PC-3 (cell line): ENCODE results near the gene FYTTD1. TPM values are rescaled to one million over a fixed set of nuclear protein-coding genes. Genes with fewer than 3 reads are reported as not detected.

Source experiments
- ATAC-seq: fragments of 200-7000 bp; cut with Tn5 transposase; 2 replicates; pipeline ENCODE4 v1.9.1; 2020; ENCODE audit warnings: mild to moderate bottlenecking, moderate library complexity
- Bru-seq: library from RNA; stranded (reverse); fragments of 400-500 nt; gene quantifications from one replicate; lab custom pipeline; 2021; lab: Mats Ljungman, UMichigan
- BruChase-seq, 2 experiments: library from RNA; stranded (reverse); fragments of 400-500 nt; gene quantifications; one replicate each; lab custom pipeline; 2021; lab: Mats Ljungman, UMichigan
- BruUV-seq: library from RNA; stranded (reverse); fragments of 400-500 nt; replicated peaks from 2 replicates; lab custom pipeline; 2021; lab: Mats Ljungman, UMichigan
- CTCF ChIA-PET: fragments of 300-600 bp; sonication (Branson Sonifier 250); formaldehyde crosslinking; loops from one replicate; lab custom pipeline; 2022; ENCODE audit warnings: antibody characterized with exemption; lab: Charles Lee
- POLR2A ChIA-PET: fragments of 300-600 bp; sonication (Branson Sonifier 250); formaldehyde crosslinking; loops from one replicate; lab custom pipeline; 2022; ENCODE audit warnings: antibody characterized with exemption; ENCODE audit not compliant: unreplicated experiment; lab: Charles Lee
- DNase-seq: peaks from one replicate; pipeline ENCODE4 v3.0.0-alpha.2; 2015
- H2AFZ ChIP-seq: fragments of 300-600 bp; sonication (generic); 2 replicates; pipeline ENCODE4 v1.6.0; 2016; ENCODE audit warnings: antibody characterized with exemption, low read length
- H3F3A ChIP-seq: fragments of 300-600 bp; sonication (generic); one replicate; pipeline ENCODE4 v1.6.0; 2017; ENCODE audit warnings: antibody characterized with exemption, low read length, control low read depth, mild to moderate bottlenecking; ENCODE audit not compliant: unreplicated experiment
- H3K27ac ChIP-seq: fragments of 300-600 bp; sonication (generic); 2 replicates; pipeline ENCODE4 v1.5.1; 2016; ENCODE audit warnings: mild to moderate bottlenecking, low read length
- H3K27me3 ChIP-seq: fragments of 300-600 bp; sonication (generic); 2 replicates; pipeline ENCODE4 v1.6.1; 2016; ENCODE audit warnings: low read length, mixed read lengths
- H3K36me3 ChIP-seq: fragments of 300-600 bp; sonication (generic); 2 replicates; pipeline ENCODE4 v1.6.1; 2016; ENCODE audit warnings: low read depth, mixed run types, low read length, mixed read lengths
- H3K4me1 ChIP-seq: fragments of 300-600 bp; sonication (generic); 2 replicates; pipeline ENCODE4 v1.5.1; 2016; ENCODE audit warnings: low read length; ENCODE audit not compliant: insufficient read depth
- H3K4me2 ChIP-seq: fragments of 300-600 bp; sonication (generic); 2 replicates; pipeline ENCODE4 v1.6.0; 2016; ENCODE audit warnings: low read length
- H3K4me3 ChIP-seq: fragments of 300-600 bp; sonication (generic); 2 replicates; pipeline ENCODE4 v1.5.1; 2016; ENCODE audit warnings: mild to moderate bottlenecking, low read length, mixed read lengths
- H3K79me2 ChIP-seq: fragments of 300-600 bp; sonication (generic); 2 replicates; pipeline ENCODE4 v1.6.1; 2017; ENCODE audit warnings: low read length, mixed read lengths
- H3K9ac ChIP-seq: fragments of 300-600 bp; sonication (generic); 2 replicates; pipeline ENCODE4 v1.6.0; 2016; ENCODE audit warnings: mild to moderate bottlenecking, low read length
- H3K9me2 ChIP-seq: fragments of 300-600 bp; sonication (generic); replicated peaks from 2 replicates; pipeline ENCODE4 v1.6.1; 2016; ENCODE audit warnings: mixed run types, low read length, mixed read lengths
- H3K9me3 ChIP-seq: fragments of 300-600 bp; sonication (generic); 2 replicates; pipeline ENCODE4 v1.6.1; 2016; ENCODE audit warnings: low read length, mixed read lengths
- H4K20me1 ChIP-seq: fragments of 300-600 bp; sonication (generic); 2 replicates; pipeline ENCODE4 v1.6.1; 2016; ENCODE audit warnings: low read length, mixed read lengths
- CTCF ChIP-seq: fragments of 300-600 bp; sonication (generic); conservative IDR thresholded peaks from 2 replicates; pipeline ENCODE4 v1.5.1; 2017; ENCODE audit warnings: antibody characterized with exemption, low read depth, mild to moderate bottlenecking, low read length
- EZH2 ChIP-seq: fragments of 300-600 bp; sonication (generic); IDR thresholded peaks from one replicate; pipeline ENCODE4 v1.6.1; 2017; ENCODE audit warnings: antibody characterized with exemption, mild to moderate bottlenecking, low read length; ENCODE audit not compliant: unreplicated experiment
- EZH2phosphoT487 ChIP-seq: fragments of 300-600 bp; sonication (generic); IDR thresholded peaks from 2 replicates; pipeline ENCODE4 v1.6.1; 2018; ENCODE audit warnings: mild to moderate bottlenecking, antibody characterized with exemption, low read length, borderline replicate concordance
- intact Hi-C: fragments of 100-400 bp; cut with micrococcal nuclease; formaldehyde crosslinking; loops from 2 replicates; pipeline ENCODE4 v1.9.0; 2023
- long read RNA-seq: library from polyadenylated mRNA; unstranded; transcript quantifications from one replicate; pipeline ENCODE4 v2.0.0, GENCODE V29; 2021; ENCODE audit not compliant: unreplicated experiment
- total RNA-seq: library from RNA; depleted of rRNA; stranded (reverse); fragments of >200 nt; gene quantifications from 2 replicates; pipeline ENCODE4 v1.2.3, GENCODE V29; 2014; rRNA removed

The FYTTD1 gene
- total RNA-seq, result 54.6 and 85.4 TPM in 2 replicates
- percentile 76 among the genes with signal in this experiment for Bru-seq, nascent RNA
- percentile 93 among the genes with signal in this experiment for BruChase-seq, experiment 1, labeled RNA remaining after a 6-hour chase
- BruChase-seq, experiment 2, labeled RNA remaining after a 2-hour chase, result percentile 86 among the genes with signal in this experiment
- long read RNA-seq, full-length matches to known transcripts, result 177 of 239 reads
- long read RNA-seq, partial matches to known transcripts, result 38 of 239 reads
- long read RNA-seq, other reads (novel, unspliced or antisense), result 24 of 239 reads

GRCh38 chr3:197749601-197750395 lies at the start of gene FYTTD1:
FYTTD1 (plus strand) TSS chr3:197749883; CDS start chr3:197749972, 89 bp downstream.
- Histone ChIP-seq H3K9me3 (no peaks in the 10 kb centered on the region), H3K36me3 (peaks cover 2% of the 10 kb centered on the region; the same call in 1 of the 2 replicates), H3K4me1 (peaks cover 21% of the 10 kb centered on the region), H3K27ac (peak within 1 kb of the TSS; percentile 72), H2AFZ (peak within 1 kb of the TSS; percentile 95), H3K9ac (peak within 1 kb of the TSS; percentile 89), H3K9me2 (no peaks in the 10 kb centered on the region), H4K20me1 (peaks cover 19% of the 10 kb centered on the region; the same call in 1 of the 2 replicates), H3K79me2 (peaks cover 48% of the 10 kb centered on the region), H3K4me3 (peak within 1 kb of the TSS; percentile 74), H3K27me3 (no peaks in the 10 kb centered on the region), H3F3A (no peaks in the 10 kb centered on the region), H3K4me2 (peak within 1 kb of the TSS; percentile 80)
- CTCF ChIA-PET, result no interaction called here
- no TSS peak for BruUV-seq
- POLR2A ChIA-PET, result no interaction called here
- TF ChIP-seq EZH2, result no peak
- TF ChIP-seq EZH2phosphoT487, result no peak
- peak; percentile 40 for TF ChIP-seq CTCF
- ATAC-seq (peak; percentile 85), DNase-seq (peak; percentile 91)
- intact Hi-C loops, result loop anchor here (1.0 to 5.0 kb wide), 3 partner anchors 12 to 43 kb away; partner anchors contain the start of gene LRCH3

GRCh38 chr3:197700095-197700494 lies 49.6 kb upstream of the FYTTD1 start:
- no peaks in the 10 kb centered on the region for H3K9me3 ChIP-seq
- H2AFZ ChIP-seq, result no peak overlapping the region
- no peaks in the 10 kb centered on the region for H3F3A ChIP-seq
- peaks cover 31% of the 10 kb centered on the region; the same call in 1 of the 2 replicates for H3K36me3 ChIP-seq
- no TSS peak for BruUV-seq
- intact Hi-C loops, result no loop called here
- no peak overlapping the region for H3K4me3 ChIP-seq
- no peak overlapping the region for H3K4me2 ChIP-seq
- H4K20me1 ChIP-seq, result no peaks in the 10 kb centered on the region
- no peak for DNase-seq
- no peaks in the 10 kb centered on the region for H3K79me2 ChIP-seq
- no peak overlapping the region for H3K9ac ChIP-seq
- no peak for ATAC-seq
- H3K9me2 ChIP-seq, result no peaks in the 10 kb centered on the region
- H3K4me1 ChIP-seq, result no peaks in the 10 kb centered on the region
- ChIA-PET POLR2A (interaction anchor here (0.8 kb wide), 1 partner anchor 13 kb away, joined by 4 read pairs; no protein-coding TSS in a partner anchor), CTCF (interaction anchor here (0.5 kb wide), 1 partner anchor 42 kb away, joined by 4 read pairs; no protein-coding TSS in a partner anchor)
- TF ChIP-seq EZH2, result no peak
- no peak for TF ChIP-seq CTCF
- no peak for TF ChIP-seq EZH2phosphoT487
- no peaks in the 10 kb centered on the region for H3K27me3 ChIP-seq
- H3K27ac ChIP-seq, result no peak overlapping the region
